Peyer's patch (tissue), 4 donors: ENCODE data around the gene STEAP1B. TPM values are rescaled to one million over a fixed set of nuclear protein-coding genes. Genes with fewer than 3 reads are reported as not detected.

Experiments
- DNase-seq, 3 donors: peaks; one replicate each; pipeline ENCODE4 v3.0.0-alpha.2; 2017 to 2019
- H3K27ac ChIP-seq, 4 donors: fragments of 200-600 bp; sonication (generic); one replicate each; pipeline ENCODE4 v1.5.1; 2016 to 2019
- H3K27me3 ChIP-seq, 2 donors: fragments of 200-600 bp; sonication (generic); one replicate each; pipeline ENCODE4 v1.5.1; 2019
- H3K36me3 ChIP-seq, 3 donors: fragments of 200-600 bp; sonication (generic); one replicate each; pipeline ENCODE4 v1.5.1; 2016 to 2019
- H3K4me1 ChIP-seq, 4 donors: fragments of 200-600 bp; sonication (generic); one replicate each; pipeline ENCODE4 v1.5.1; 2016 to 2019
- H3K4me3 ChIP-seq, 4 donors: fragments of 200-600 bp; sonication (generic); 1 replicate in 3 of 4; 2 replicates in 1 of 4; pipeline ENCODE4 v1.5.1; 2016 to 2019; ENCODE audit warnings: mild to moderate bottlenecking in 1 of 4
- H3K9me3 ChIP-seq, 4 donors: fragments of 200-600 bp; sonication (generic); one replicate each; pipeline ENCODE4 v1.5.1; 2016 to 2019; ENCODE audit warnings: mild to moderate bottlenecking in 1 of 4
- POLR2A ChIP-seq, 2 donors: fragments of 450-650 bp; IDR thresholded peaks; one replicate each; pipeline ENCODE4 v1.5.1; 2017; ENCODE audit warnings: antibody characterized with exemption in 2 of 2, mild to moderate bottlenecking in 2 of 2, moderate library complexity in 2 of 2
- total RNA-seq, 4 donors: library from RNA; depleted of rRNA; stranded (reverse); fragments of >200 nt; gene quantifications; one replicate each; pipeline ENCODE4 v1.1.0, GENCODE V29; 2016
- TF ChIP-seq, protein P1 (sequence below), 6 experiments: fragments of 450-650 bp in 4 of 6; fragments of 200-600 bp in 2 of 6; sonication (generic) in 1 of 6; IDR thresholded peaks; one replicate each; pipeline ENCODE4 v1.5.1; 2017 to 2019; ENCODE audit warnings: antibody characterized with exemption in 6 of 6, mild to moderate bottlenecking in 3 of 6, moderate library complexity in 1 of 6

STEAP1B gene
- total RNA-seq, 4 donors from 2014 or later, result not detected

GRCh38 chr7:22373388-22373787 lies 126.6 kb downstream of the STEAP1B start:
- Histone ChIP-seq H3K27me3 (no peaks in the 10 kb centered on the region), H3K27ac (no peak overlapping the region)

GRCh38 chr7:22372863-22373262 lies 127.1 kb downstream of the STEAP1B start:
- H3K4me3 ChIP-seq, result no peak overlapping the region
- H3K36me3 ChIP-seq, result no peaks in the 10 kb centered on the region
- DNase-seq, result no peak
- H3K4me1 ChIP-seq, result peaks cover 0 to 3% (median 0%) of the 10 kb centered on the region in 4 donors
- no peaks in the 10 kb centered on the region for H3K9me3 ChIP-seq
- H3K27ac ChIP-seq, result no peak overlapping the region
- TF ChIP-seq, protein P1, sequence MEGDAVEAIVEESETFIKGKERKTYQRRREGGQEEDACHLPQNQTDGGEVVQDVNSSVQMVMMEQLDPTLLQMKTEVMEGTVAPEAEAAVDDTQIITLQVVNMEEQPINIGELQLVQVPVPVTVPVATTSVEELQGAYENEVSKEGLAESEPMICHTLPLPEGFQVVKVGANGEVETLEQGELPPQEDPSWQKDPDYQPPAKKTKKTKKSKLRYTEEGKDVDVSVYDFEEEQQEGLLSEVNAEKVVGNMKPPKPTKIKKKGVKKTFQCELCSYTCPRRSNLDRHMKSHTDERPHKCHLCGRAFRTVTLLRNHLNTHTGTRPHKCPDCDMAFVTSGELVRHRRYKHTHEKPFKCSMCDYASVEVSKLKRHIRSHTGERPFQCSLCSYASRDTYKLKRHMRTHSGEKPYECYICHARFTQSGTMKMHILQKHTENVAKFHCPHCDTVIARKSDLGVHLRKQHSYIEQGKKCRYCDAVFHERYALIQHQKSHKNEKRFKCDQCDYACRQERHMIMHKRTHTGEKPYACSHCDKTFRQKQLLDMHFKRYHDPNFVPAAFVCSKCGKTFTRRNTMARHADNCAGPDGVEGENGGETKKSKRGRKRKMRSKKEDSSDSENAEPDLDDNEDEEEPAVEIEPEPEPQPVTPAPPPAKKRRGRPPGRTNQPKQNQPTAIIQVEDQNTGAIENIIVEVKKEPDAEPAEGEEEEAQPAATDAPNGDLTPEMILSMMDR (IDR thresholded peaks at IDR 0.05), result no peak
- no peak for TF ChIP-seq POLR2A (IDR thresholded peaks at IDR 0.05)
- no peaks in the 10 kb centered on the region for H3K27me3 ChIP-seq

More at GRCh38 chr7:22373388-22373787, 126.6 kb downstream of the STEAP1B start:
- no peak for DNase-seq
- H3K9me3 ChIP-seq, result no peaks in the 10 kb centered on the region
- H3K36me3 ChIP-seq, result no peaks in the 10 kb centered on the region
- H3K4me1 ChIP-seq, result peaks cover 0 to 3% (median 0%) of the 10 kb centered on the region in 4 donors
- H3K4me3 ChIP-seq, result no peak overlapping the region
- TF ChIP-seq, protein P1 (IDR thresholded peaks at IDR 0.05), result no peak
- no peak for TF ChIP-seq POLR2A (IDR thresholded peaks at IDR 0.05)

GRCh38 chr7:22371878-22372277 lies 128.1 kb downstream of the STEAP1B start:
- no peaks in the 10 kb centered on the region for H3K27me3 ChIP-seq
- DNase-seq, result no peak
- H3K4me3 ChIP-seq, result no peak overlapping the region
- TF ChIP-seq POLR2A (IDR thresholded peaks at IDR 0.05), result no peak
- TF ChIP-seq, protein P1 (IDR thresholded peaks at IDR 0.05), result no peak
- peaks cover 0 to 3% (median 0%) of the 10 kb centered on the region in 4 donors for H3K4me1 ChIP-seq
- H3K9me3 ChIP-seq, result no peaks in the 10 kb centered on the region
- no peaks in the 10 kb centered on the region for H3K36me3 ChIP-seq
- H3K27ac ChIP-seq, result no peak overlapping the region

Other genes with a start within 250 kb of the STEAP1B start
- 100 to 1,000 TPM in 3 of 4 donors, 10 to 100 TPM in 1; 92.8 to 144 (median 111) TPM for gene RAPGEF5, start 143.0 kb downstream of the STEAP1B start, total RNA-seq
- 1 to 10 TPM in 1 of 4 donors, under 1 TPM in 1, not detected in 2; 0.94 to 5.0 TPM for gene IL6, start 227.0 kb upstream of the STEAP1B start, total RNA-seq